GM12878 (cell line): Measurements from ENCODE around the gene TMEM109. TPM values are rescaled to one million over a fixed set of nuclear protein-coding genes. Genes with fewer than 3 reads are reported as not detected.

Experiments used
- BHLHE40 ChIP-seq, 2 experiments: fragments of 450-650 bp in 1 of 2; IDR thresholded peaks; 2 replicates each; pipeline ENCODE4 v1.6.1; 2011 to 2017; ENCODE audit warnings: low read depth in 2 of 2, borderline replicate concordance in 1 of 2, improper control_type of control experiment in 1 of 2, low read length in 1 of 2, mild to moderate bottlenecking in 1 of 2
- EED ChIP-seq: sonication (generic); IDR thresholded peaks from 2 replicates; pipeline ENCODE4 v1.6.1; 2016; ENCODE audit warnings: antibody characterized with exemption, low read depth
- EGR1 ChIP-seq, 2 experiments: IDR thresholded peaks; 1 replicate in 1 of 2; 2 replicates in 1 of 2; pipeline ENCODE4 v1.6.1; 2011 to 2012; ENCODE audit warnings: low read depth in 2 of 2, low read length in 2 of 2, borderline replicate concordance in 1 of 2, mild to moderate bottlenecking in 1 of 2, moderate library complexity in 1 of 2
- HDGF ChIP-seq: fragments of 450-650 bp; IDR thresholded peaks from 2 replicates; pipeline ENCODE4 v1.6.1; 2016; ENCODE audit warnings: antibody characterized with exemption
- IKZF1 ChIP-seq: fragments of 450-650 bp; conservative IDR thresholded peaks from 2 replicates; pipeline ENCODE4 v1.6.1; 2017; ENCODE audit warnings: antibody characterized with exemption, mild to moderate bottlenecking
- IKZF2 ChIP-seq, 2 experiments: fragments of 450-650 bp; IDR thresholded peaks; 2 replicates each; pipeline ENCODE4 v1.6.1; 2017; ENCODE audit warnings: mild to moderate bottlenecking in 2 of 2, moderate library complexity in 2 of 2
- KLF5 ChIP-seq: fragments of 450-650 bp; IDR thresholded peaks from 2 replicates; pipeline ENCODE4 v1.6.1; 2014; ENCODE audit warnings: mild to moderate bottlenecking; ENCODE audit not compliant: partially characterized antibody
- LARP7 ChIP-seq: fragments of 450-650 bp; IDR thresholded peaks from 2 replicates; pipeline ENCODE4 v1.6.1; 2017; ENCODE audit warnings: mild to moderate bottlenecking
- MAX ChIP-seq: IDR thresholded peaks from 2 replicates; pipeline ENCODE4 v1.6.1; 2012; ENCODE audit warnings: low read depth, low read length, improper control_type of control experiment
- MTA2 ChIP-seq: fragments of 450-650 bp; IDR thresholded peaks from 2 replicates; pipeline ENCODE4 v1.6.1; 2016; ENCODE audit warnings: low read depth, mild to moderate bottlenecking, moderate library complexity
- NKRF ChIP-seq: fragments of 450-650 bp; conservative IDR thresholded peaks from 2 replicates; pipeline ENCODE4 v1.6.1; 2017; ENCODE audit warnings: mild to moderate bottlenecking, moderate library complexity
- POLR2A ChIP-seq: IDR thresholded peaks from 2 replicates; pipeline ENCODE4 v1.6.1; 2011; ENCODE audit warnings: low read depth, mild to moderate bottlenecking, low read length
- PRDM15 ChIP-seq: fragments of 450-650 bp; formaldehyde crosslinking; IDR thresholded peaks from 2 replicates; pipeline ENCODE4 v1.4.0; 2020; ENCODE audit warnings: mild to moderate bottlenecking, moderate library complexity
- ZBED1 ChIP-seq: IDR thresholded peaks from 2 replicates; pipeline ENCODE4 v1.6.1; 2016; ENCODE audit warnings: borderline replicate concordance
- polyA plus RNA-seq, 11 experiments: library from polyadenylated mRNA; depleted of rRNA in 4 of 11; unstranded in 6 of 11; stranded (reverse) in 5 of 11; fragments of >200 nt; fragmentation: Nextera tagmentation in 4 of 11; fragmentation: Illumina TruSeq in 1 of 11; extraction: Ambion mirVana in 4 of 11; extraction: Trizol in 1 of 11; gene quantifications; 1 replicate in 1 of 11; 2 replicates in 10 of 11; pipeline versions ENCODE4 v1.2.1 to v1.2.3, GENCODE V29; 2011 to 2016; ENCODE audit warnings: inconsistent platforms in 2 of 11, missing spikeins in 2 of 11, low read depth in 1 of 11
- total RNA-seq, 4 experiments: library from RNA; depleted of rRNA in 3 of 4; stranded (reverse); fragments of >200 nt in 3 of 4; fragmentation: Illumina TruSeq in 1 of 4; extraction: Trizol in 1 of 4; gene quantifications; 2 replicates each; pipeline versions ENCODE4 v1.2.1 to v1.2.3, GENCODE V29; 2013 to 2021
- TF ChIP-seq, protein P1 (sequence below): IDR thresholded peaks from 2 replicates; pipeline ENCODE4 v1.6.1; 2011; ENCODE audit warnings: low read depth, mild to moderate bottlenecking, low read length, moderate library complexity, borderline replicate concordance; ENCODE audit errors: extremely low read depth

TMEM109 gene
- total and polyA plus RNA-seq, 10 of the 15 experiments (the other 5 are each of a cell fraction or from before 2014, with no cell fraction given): 21.9 to 199 (median 85.2) TPM

DNA sequence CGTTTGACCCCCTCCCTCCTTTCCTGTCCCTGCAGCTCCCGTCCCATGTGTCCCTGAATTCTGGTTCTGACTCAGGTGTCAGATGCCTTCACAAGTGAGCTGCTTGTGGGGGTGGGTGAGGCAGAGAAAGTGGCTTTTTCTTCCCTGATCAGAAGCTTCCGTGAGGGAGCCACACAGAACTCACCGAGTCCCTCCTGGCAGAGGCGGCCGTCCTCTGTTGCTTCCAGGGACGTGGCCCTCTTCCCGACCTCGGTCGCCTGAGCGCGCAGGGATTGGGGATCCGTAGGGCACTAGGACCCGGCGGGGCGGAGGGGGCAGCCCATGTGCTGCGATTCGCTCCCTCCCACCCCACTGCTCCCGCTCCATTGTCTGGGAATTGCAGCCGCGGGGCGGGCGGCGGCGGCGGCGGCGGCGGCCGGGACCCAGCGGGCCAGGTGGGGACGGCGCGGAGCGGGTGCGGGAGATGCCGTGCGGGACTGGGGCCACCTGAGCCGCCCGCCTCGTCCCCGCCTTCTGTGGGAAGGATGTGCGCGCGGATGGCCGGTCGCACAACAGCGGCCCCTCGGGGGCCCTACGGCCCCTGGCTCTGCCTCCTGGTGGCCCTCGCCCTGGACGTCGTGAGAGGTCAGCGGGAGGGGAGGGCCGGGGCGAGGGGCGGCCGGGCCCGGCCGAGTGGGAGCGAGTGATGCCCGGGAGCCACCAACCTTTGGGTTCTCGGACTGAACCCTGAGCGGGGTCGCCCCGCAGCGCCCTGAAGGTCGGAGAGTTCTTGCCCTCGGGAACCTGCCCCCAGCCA lies 10.3 kb downstream of the TMEM109 start, which contains the start of gene TMEM132A (continued):
- TF ChIP-seq, protein P1, sequence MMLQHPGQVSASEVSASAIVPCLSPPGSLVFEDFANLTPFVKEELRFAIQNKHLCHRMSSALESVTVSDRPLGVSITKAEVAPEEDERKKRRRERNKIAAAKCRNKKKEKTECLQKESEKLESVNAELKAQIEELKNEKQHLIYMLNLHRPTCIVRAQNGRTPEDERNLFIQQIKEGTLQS: no peak
- TF ChIP-seq MAX (peak; percentile 42; the same call in 1 of the 2 replicates), IKZF1 (peak; percentile 90), NKRF (0 out of 2 replicates have a peak, but pooled peaks have one; percentile 50), IKZF2 (IDR thresholded peaks at IDR 0.05) (peak; percentile 36 to 55; a peak in 2 of 4 replicates), HDGF (0 out of 2 replicates have a peak, but pooled peaks have one; percentile 48), EGR1 (IDR thresholded peaks at IDR 0.05; ENCODE audit: borderline replicate concordance in 1 of 2, low read depth in 2 of 2, low read length in 2 of 2) (peak in 1 of 2 experiments; percentile 73; a peak in 2 of 3 replicates), LARP7 (peak; percentile 59; the same call in 1 of the 2 replicates), POLR2A (0 out of 2 replicates have a peak, but pooled peaks have one; percentile 31), ZBED1 (peak; percentile 30; the same call in 1 of the 2 replicates), EED (peak; percentile 52), KLF5 (no peak), PRDM15 (CRISPR knock-in tag) (no peak), BHLHE40 (IDR thresholded peaks at IDR 0.05; ENCODE audit: borderline replicate concordance in 1 of 2, low read depth in 2 of 2, low read length in 1 of 2) (peak in 1 of 2 experiments; percentile 59; a peak in 2 of 4 replicates), MTA2 (no peak)
